ENCODE data around the gene DPY19L1.
"Not testable (repeated sequence)": the region's sequence is repeated elsewhere in the genome, so short reads cannot be mapped to it uniquely, and the experiment has no call there.

- not testable (repeated sequence) for TF ChIP-seq POLR2A, CTCF, POLR2AphosphoS5 (IDR thresholded peaks at IDR 0.05)
These were observed 158.1 kb downstream of the DPY19L1 start for GRCh38 chr7:34878944-34879735.
